Measurements from ENCODE around the gene CYP46A1.
"Not testable (repeated sequence)": the region's sequence is repeated elsewhere in the genome, so short reads cannot be mapped to it uniquely, and the experiment has no call there.

The CYP46A1 gene

GRCh38 chr14:99657645-99658155 is 26.4 kb upstream of the CYP46A1 start:
- no peak for TF ChIP-seq CTCF (IDR thresholded peaks at IDR 0.05; ENCODE audit: insufficient read depth, low read depth, low read length, missing control alignments)
- DNase-seq (ENCODE audit: low read depth), result no peak
- H3K4me3 ChIP-seq (ENCODE audit: low read depth, low read length), result no peak overlapping the region

GRCh38 chr14:99658218-99658845 is 25.8 kb upstream of the CYP46A1 start:
- DNase-seq (ENCODE audit: low read depth), result no peak
- H3K4me3 ChIP-seq (ENCODE audit: low read depth, low read length), result no peak overlapping the region
- TF ChIP-seq CTCF (IDR thresholded peaks at IDR 0.05; ENCODE audit: insufficient read depth, low read depth, low read length, missing control alignments), result no peak

GRCh38 chr14:99659333-99659741 is 24.8 kb upstream of the CYP46A1 start:
- DNase-seq (ENCODE audit: low read depth), result no peak
- TF ChIP-seq CTCF (IDR thresholded peaks at IDR 0.05; ENCODE audit: insufficient read depth, low read depth, low read length, missing control alignments), result no peak
- H3K4me3 ChIP-seq (ENCODE audit: low read depth, low read length), result no peak overlapping the region

GRCh38 chr14:99660006-99660566 is 24.0 kb upstream of the CYP46A1 start:
- DNase-seq (ENCODE audit: low read depth), result no peak
- TF ChIP-seq CTCF (IDR thresholded peaks at IDR 0.05; ENCODE audit: insufficient read depth, low read depth, low read length, missing control alignments), result no peak
- H3K4me3 ChIP-seq (ENCODE audit: low read depth, low read length), result no peak overlapping the region

- no peak for TF ChIP-seq CTCF (IDR thresholded peaks at IDR 0.05; ENCODE audit: insufficient read depth, low read depth, low read length, missing control alignments)
- no peak for DNase-seq (ENCODE audit: low read depth)
These were observed 23.3 kb upstream of the CYP46A1 start for GRCh38 chr14:99660794-99661193.

GRCh38 chr14:99661206-99661605 is 22.9 kb upstream of the CYP46A1 start:
- not testable (repeated sequence) for DNase-seq (ENCODE audit: low read depth); H3K4me3 ChIP-seq (ENCODE audit: low read depth, low read length)

More at GRCh38 chr14:99660794-99661193, 23.3 kb upstream of the CYP46A1 start:
- H3K4me3 ChIP-seq (ENCODE audit: low read depth, low read length), result no peak overlapping the region

GRCh38 chr14:99662846-99663245 is 21.3 kb upstream of the CYP46A1 start:
- H3K4me3 ChIP-seq (ENCODE audit: low read depth, low read length), result no peak overlapping the region
- no peak for TF ChIP-seq CTCF (IDR thresholded peaks at IDR 0.05; ENCODE audit: insufficient read depth, low read depth, low read length, missing control alignments)
- no peak for DNase-seq (ENCODE audit: low read depth)
